Endothelial cell of umbilical vein (primary cell): ENCODE results near the gene ANKRD13B. TPM values are rescaled to one million over a fixed set of nuclear protein-coding genes. Genes with fewer than 3 reads are reported as not detected.
A peak's percentile ranks its signal among the peaks of the same experiment; 100 is the strongest.

Source experiments
- BruUV-seq: library from RNA; stranded (reverse); fragments of 400-500 nt; replicated peaks from 2 replicates; lab custom pipeline; 2021; lab: Mats Ljungman, UMichigan
- CTCF ChIA-PET: fragments of 300-600, 350-600 bp; sonication (Branson Sonifier 250); formaldehyde crosslinking; loops from one replicate; lab custom pipeline; 2021; ENCODE audit warnings: antibody characterized with exemption, inconsistent platforms; lab: Charles Lee
- POLR2A ChIA-PET: fragments of 300-600, 350-600 bp; sonication (Branson Sonifier 250); formaldehyde crosslinking; loops from one replicate; lab custom pipeline; 2021; ENCODE audit warnings: antibody characterized with exemption, inconsistent platforms; lab: Charles Lee
- DNase-seq: peaks from one replicate; pipeline ENCODE4 v3.0.0-alpha.2; 2011; ENCODE audit warnings: low read depth, low spot score
- FAIRE-seq: peaks from 2 replicates; lab custom pipeline; 2011; peaks lifted over from hg19 to GRCh38; lab: Jason Lieb, UNC
- H2AFZ ChIP-seq: 2 replicates; pipeline ENCODE4 v1.6.0; 2012; ENCODE audit warnings: low read depth, low read length, control low read depth, inconsistent platforms
- H3K27ac ChIP-seq: 2 replicates; pipeline ENCODE4 v1.5.1; 2011; ENCODE audit warnings: low read depth, mild to moderate bottlenecking, control low read depth, low read length, moderate library complexity; ENCODE audit not compliant: insufficient read depth
- H3K27me3 ChIP-seq, 2 experiments: 2 replicates each; pipeline versions ENCODE4 v1.6.0 to v1.6.1; 2011; ENCODE audit warnings: low read length in 2 of 2, mixed read lengths in 1 of 2; ENCODE audit not compliant: control insufficient read depth in 2 of 2, insufficient read depth in 2 of 2
- H3K36me3 ChIP-seq, 2 experiments: 2 replicates in 1 of 2; 3 replicates in 1 of 2; pipeline ENCODE4 v1.5.1; 2011; ENCODE audit warnings: low read length in 2 of 2, mild to moderate bottlenecking in 1 of 2, moderate library complexity in 1 of 2; ENCODE audit not compliant: control insufficient read depth in 2 of 2, insufficient read depth in 2 of 2; ENCODE audit errors: extremely low read depth in 1 of 2
- H3K4me1 ChIP-seq: 3 replicates; pipeline ENCODE4 v1.5.1; 2011; ENCODE audit warnings: mild to moderate bottlenecking, low read length; ENCODE audit not compliant: control insufficient read depth, insufficient read depth; ENCODE audit errors: extremely low read depth
- H3K4me2 ChIP-seq: 2 replicates; pipeline ENCODE4 v1.6.1; 2011; ENCODE audit warnings: low read length, control low read depth, mixed read lengths; ENCODE audit not compliant: insufficient read depth
- H3K4me3 ChIP-seq, 3 experiments: fragments of 200-600 bp in 1 of 3; sonication (generic), shearing (Covaris generic) in 1 of 3; replicated peaks in 1 of 3; 2 replicates each; pipeline ENCODE4 v1.5.1; 2011 to 2016; ENCODE audit warnings: control low read depth in 3 of 3, low read length in 3 of 3, mild to moderate bottlenecking in 2 of 3, inconsistent platforms in 1 of 3, low read depth in 1 of 3, moderate library complexity in 1 of 3; ENCODE audit not compliant: insufficient read depth in 1 of 3
- H3K79me2 ChIP-seq: 2 replicates; pipeline ENCODE4 v1.6.0; 2012; ENCODE audit warnings: low read length, inconsistent platforms; ENCODE audit not compliant: control insufficient read depth, insufficient read depth
- H3K9ac ChIP-seq: replicated peaks from 2 replicates; pipeline ENCODE3; 2011; ENCODE audit warnings: low read length, control low read depth; ENCODE audit not compliant: insufficient read depth; ENCODE audit errors: extremely low read depth
- H3K9me1 ChIP-seq: replicated peaks from 3 replicates; pipeline ENCODE4 v1.6.0; 2011; ENCODE audit warnings: mild to moderate bottlenecking, low read length; ENCODE audit not compliant: control insufficient read depth, insufficient read depth; ENCODE audit errors: extremely low read depth
- H3K9me3 ChIP-seq: replicated peaks from 2 replicates; pipeline ENCODE4 v1.5.1; 2012; ENCODE audit warnings: low read length, inconsistent platforms; ENCODE audit not compliant: control insufficient read depth, insufficient read depth
- H4K20me1 ChIP-seq: replicated peaks from 2 replicates; pipeline ENCODE3; 2011; ENCODE audit warnings: mild to moderate bottlenecking, low read length; ENCODE audit not compliant: control insufficient read depth, insufficient read depth; ENCODE audit errors: extremely low read depth
- CTCF ChIP-seq, 2 donors: IDR thresholded peaks; 1 replicate in 1 of 2; 2 replicates in 1 of 2; pipeline ENCODE4 v1.5.1; 2011; ENCODE audit warnings: low read length in 2 of 2, mild to moderate bottlenecking in 2 of 2, moderate library complexity in 2 of 2, control low read depth in 1 of 2, inconsistent platforms in 1 of 2, low read depth in 1 of 2; ENCODE audit not compliant: insufficient read depth in 1 of 2; ENCODE audit errors: extremely low read depth in 1 of 2
- EZH2 ChIP-seq: IDR thresholded peaks from 2 replicates; pipeline ENCODE4 v1.6.1; 2012; ENCODE audit warnings: borderline replicate concordance, low read depth, mild to moderate bottlenecking, moderate library complexity, low read length, inconsistent platforms; ENCODE audit not compliant: severe bottlenecking
- FOS ChIP-seq: IDR thresholded peaks from 2 replicates; pipeline ENCODE4 v1.6.1; 2011; ENCODE audit warnings: mild to moderate bottlenecking, low read length, moderate library complexity, borderline replicate concordance; ENCODE audit not compliant: insufficient read depth
- GATA2 ChIP-seq: IDR thresholded peaks from 2 replicates; pipeline ENCODE4 v1.7.0; 2011; ENCODE audit warnings: low read depth, mild to moderate bottlenecking, moderate library complexity, mixed read lengths, low read length; ENCODE audit not compliant: insufficient read length, insufficient read depth
- JUN ChIP-seq: IDR thresholded peaks from 2 replicates; pipeline ENCODE4 v1.6.1; 2011; ENCODE audit warnings: borderline replicate concordance, low read depth; ENCODE audit not compliant: insufficient read length, insufficient read depth
- MAX ChIP-seq: IDR thresholded peaks from 2 replicates; pipeline ENCODE4 v1.6.1; 2011; ENCODE audit not compliant: insufficient read depth, insufficient read length
- MYC ChIP-seq: IDR thresholded peaks from one replicate; pipeline ENCODE4 v1.6.1; 2011; ENCODE audit warnings: mild to moderate bottlenecking, low read depth, low read length
- POLR2A ChIP-seq: IDR thresholded peaks from 2 replicates; pipeline ENCODE4 v1.6.1; 2012; ENCODE audit warnings: low read depth, mild to moderate bottlenecking, control low read depth, low read length
- POLR2AphosphoS5 ChIP-seq: IDR thresholded peaks from 2 replicates; pipeline ENCODE4 v1.6.1; 2012; ENCODE audit warnings: low read depth, mild to moderate bottlenecking, control low read depth, low read length, moderate library complexity; ENCODE audit not compliant: insufficient read depth
- dilution Hi-C: fragments of 300-500 bp; cut with MboI; formaldehyde crosslinking; loops from one replicate; pipeline ENCODE4 v1.15.0; 2019; ENCODE audit warnings: low sequenced_read_pairs; ENCODE audit not compliant: extremely low pct_ligation_motif_present
- intact Hi-C: fragments of 100-400 bp; cut with micrococcal nuclease; formaldehyde crosslinking; loops from one replicate; pipeline ENCODE4 v1.10.0; 2022
- polyA plus RNA-seq, 4 experiments: library from polyadenylated mRNA; depleted of rRNA in 3 of 4; stranded (reverse) in 3 of 4; unstranded in 1 of 4; fragments of >200 nt; gene quantifications; 2 replicates each; pipeline versions ENCODE4 v1.2.1 to v1.2.3, GENCODE V29; 2011 to 2012; ENCODE audit warnings: missing spikeins in 1 of 4
- total RNA-seq: library from RNA; stranded (reverse); gene quantifications from 2 replicates; pipeline ENCODE4 v1.2.3, GENCODE V29; 2021

The ANKRD13B gene
- total and polyA plus RNA-seq, 2 donors (not counting 3 experiments of a cell fraction or from before 2014, with no cell fraction given), result 21.1 to 23.2 TPM

- TF ChIP-seq POLR2AphosphoS5, result no peak
- TF ChIP-seq MYC, result no peak
- TF ChIP-seq GATA2, result no peak
- no peak for TF ChIP-seq EZH2
- no peak for TF ChIP-seq POLR2A
- no peak for TF ChIP-seq MAX
- TF ChIP-seq FOS, result no peak
- no peak for TF ChIP-seq JUN
- TF ChIP-seq CTCF (IDR thresholded peaks at IDR 0.05; ENCODE audit: extremely low read depth in 1 of 2, insufficient read depth in 1 of 2, low read depth in 1 of 2, low read length in 2 of 2), result no peak
- no peaks in the 10 kb centered on the region for H3K79me2 ChIP-seq
- H2AFZ ChIP-seq, result no peak overlapping the region
- H3K4me3 ChIP-seq, result no peak overlapping the region
- H3K4me1 ChIP-seq, result peaks cover 16% of the 10 kb centered on the region
- BruUV-seq, result no TSS peak
- H3K9ac ChIP-seq, result no peak overlapping the region
- FAIRE-seq, result no peak
- H3K9me3 ChIP-seq, result no peaks in the 10 kb centered on the region
- no peak for DNase-seq
- no peaks in the 10 kb centered on the region for H4K20me1 ChIP-seq
- CTCF ChIA-PET, result interaction anchor here (0.8 to 1.1 kb wide), 2 partner anchors 158 to 400 kb away, joined by 3 to 6 read pairs; no protein-coding TSS in a partner anchor
- no peaks in the 10 kb centered on the region for H3K9me1 ChIP-seq
- peak overlapping the region; percentile 32 for H3K4me2 ChIP-seq
- no peaks in the 10 kb centered on the region for H3K27me3 ChIP-seq
- no peaks in the 10 kb centered on the region for H3K36me3 ChIP-seq
- dilution Hi-C loops (no loop called here), intact Hi-C loops (loop anchor here (1.0 to 2.0 kb wide), 2 partner anchors 18 to 399 kb away; no protein-coding TSS in a partner anchor)
- POLR2A ChIA-PET, result no interaction called here
- H3K27ac ChIP-seq, result no peak overlapping the region
These were observed 28.8 kb downstream of the ANKRD13B start for GRCh38 chr17:29621751-29622194.
